Activated naive CD4-positive, alpha-beta T cell treated with anti-CD3 and anti-CD28 coated beads, Interleukin-2, amount 50 U/mL, for 72 hours (primary cell): ENCODE results near the gene DNAJC7. TPM values are rescaled to one million over a fixed set of nuclear protein-coding genes. Genes with fewer than 3 reads are reported as not detected.

Source experiments
- ATAC-seq, 2 donors: fragments of 150-1000 bp; cut with Tn5 transposase; 2 replicates each; pipeline ENCODE4 v1.10.0; 2021; ENCODE audit warnings: mild to moderate bottlenecking in 2 of 2, moderate library complexity in 2 of 2
- DNase-seq, 2 donors: peaks; one replicate each; pipeline ENCODE4 v3.0.0; 2021 to 2022; ENCODE audit warnings: low spot score in 2 of 2
- H3K27ac Mint-ChIP-seq, 2 donors: one replicate each; pipeline ENCODE4 v1.8.0; 2022; ENCODE audit warnings: mild to moderate bottlenecking in 2 of 2, mixed read lengths in 2 of 2
- H3K36me3 Mint-ChIP-seq, 2 donors: one replicate each; pipeline ENCODE4 v1.8.0; 2022; ENCODE audit warnings: mixed read lengths in 2 of 2
- H3K9me3 Mint-ChIP-seq, 2 donors: one replicate each; pipeline ENCODE4 v1.8.0; 2022; ENCODE audit warnings: mixed read lengths in 2 of 2
- total RNA-seq, 2 donors: library from RNA; stranded (reverse); gene quantifications; one replicate each; pipeline ENCODE4 v1.2.3, GENCODE V29; 2022

Gene DNAJC7
- total RNA-seq, 2 donors from 2014 or later: 109 to 122 TPM

GRCh38 chr17:41930009-41930832 is 87.0 kb downstream of the DNAJC7 start, which contains the start of gene ODAD4:
Gene ODAD4 (plus strand): TSS chr17:41930617. CDS start chr17:41930724, 107 bp downstream.
- peak; percentile 98 to 99 for ATAC-seq
- Mint-ChIP-seq H3K36me3 (peaks cover 0 to 13% of the 10 kb centered on the region in 2 donors), H3K9me3 (no peaks in the 10 kb centered on the region), H3K27ac (peak within 1 kb of the TSS; percentile 86 to 90)
- peak; percentile 94 to 96 for DNase-seq

GRCh38 chr17:41928693-41929251 is 88.5 kb downstream of the DNAJC7 start:
- no peak for DNase-seq
- no peaks in the 10 kb centered on the region for H3K9me3 Mint-ChIP-seq
- H3K27ac Mint-ChIP-seq: peak overlapping the region in 1 of 2 donors; percentile 86
- ATAC-seq: no peak
- peaks cover 0 to 13% of the 10 kb centered on the region in 2 donors for H3K36me3 Mint-ChIP-seq

Other genes with a start within 250 kb of the DNAJC7 start
- under 1 TPM; 0.39 to 0.72 TPM for gene JUP, start 230.7 kb downstream of the DNAJC7 start, total RNA-seq
- 1 to 10 TPM; 1.1 to 1.8 TPM for gene P3H4, start 205.5 kb downstream of the DNAJC7 start, total RNA-seq
- gene FKBP10, start 204.4 kb downstream of the DNAJC7 start, total RNA-seq: under 1 TPM in 1 of 2 donors, not detected in 1; 0.47 TPM
- gene NT5C3B, start 181.2 kb downstream of the DNAJC7 start, total RNA-seq: 10 to 100 TPM; 52.4 to 62.1 TPM
- gene KLHL10, start 179.6 kb downstream of the DNAJC7 start, total RNA-seq: under 1 TPM; 0.12 to 0.14 TPM
- gene KLHL11, start 152.0 kb downstream of the DNAJC7 start, total RNA-seq: 10 to 100 TPM; 14.1 to 29.3 TPM
- gene ACLY, start 98.5 kb downstream of the DNAJC7 start, total RNA-seq: 100 to 1,000 TPM; 140 to 187 TPM
- 1 to 10 TPM; 1.2 to 2.0 TPM for gene ODAD4, start 86.8 kb downstream of the DNAJC7 start, total RNA-seq
- 10 to 100 TPM; 63.1 to 85.3 TPM for gene CNP, start 50.6 kb downstream of the DNAJC7 start, total RNA-seq
- 10 to 100 TPM; 16.7 to 17.5 TPM for gene NKIRAS2, start 2.7 kb upstream of the DNAJC7 start, total RNA-seq
- gene C17orf113, start 33.2 kb upstream of the DNAJC7 start, total RNA-seq: under 1 TPM; 0.16 to 0.37 TPM
- under 1 TPM in 1 of 2 donors, not detected in 1; 0.82 TPM for gene ZNF385C, start 81.0 kb upstream of the DNAJC7 start, total RNA-seq
- gene DHX58, start 95.3 kb upstream of the DNAJC7 start, total RNA-seq: 10 to 100 TPM; 39.6 to 40.2 TPM
- gene KAT2A, start 103.9 kb upstream of the DNAJC7 start, total RNA-seq: 10 to 100 TPM; 47.4 to 69.6 TPM
- under 1 TPM in 1 of 2 donors, not detected in 1; 0.23 TPM for gene HSPB9, start 105.4 kb upstream of the DNAJC7 start, total RNA-seq
- 10 to 100 TPM; 44.5 to 45.7 TPM for gene RAB5C, start 137.6 kb upstream of the DNAJC7 start, total RNA-seq
- gene KCNH4, start 163.7 kb upstream of the DNAJC7 start, total RNA-seq: under 1 TPM; 0.23 to 0.54 TPM
- gene HCRT, start 168.0 kb upstream of the DNAJC7 start, total RNA-seq: not detected
- gene GHDC, start 177.1 kb upstream of the DNAJC7 start, total RNA-seq: 10 to 100 TPM; 10.5 to 25.3 TPM